ENCODE data around the gene NUP62. TPM values are rescaled to one million over a fixed set of nuclear protein-coding genes. Genes with fewer than 3 reads are reported as not detected.

NUP62 gene
- total and polyA plus RNA-seq, 2 of the 4 experiments (the other 2 are of a cell fraction): 21.3 to 29.7 TPM

- H2BK15ac ChIP-seq (ENCODE audit: low read depth, low read length): no peak overlapping the region
- DNase-seq (no peak), ATAC-seq (ENCODE audit: low read depth) (no peak)
- no peak overlapping the region for H3K27ac ChIP-seq (ENCODE audit: insufficient read depth, low read length)
- dilution Hi-C loops (cut with HindIII; ENCODE audit: low sequenced_read_pairs, unreplicated experiment): no loop called here
- H4K20me1 ChIP-seq (ENCODE audit: insufficient read depth, low read length): no peaks in the 10 kb centered on the region
- no CpG with 5 or more reads among the region's 5 CpGs for WGBS, 2 experiments (ENCODE audit: extremely low coverage in 2 of 2, insufficient read length in 1 of 2)
- H4K91ac ChIP-seq (ENCODE audit: insufficient read depth, low read depth, low read length): no peak overlapping the region
- no peak overlapping the region for H2AK9ac ChIP-seq (replicated peaks; ENCODE audit: low read depth, low read length, poor library complexity)
- BruUV-seq (replicated peaks): no TSS peak
- H3K9me1 ChIP-seq (ENCODE audit: insufficient read depth, low read length): no peaks in the 10 kb centered on the region
- H4K5ac ChIP-seq (ENCODE audit: low read depth, low read length): no peak overlapping the region
- no peaks in the 10 kb centered on the region for H3K9me3 ChIP-seq (ENCODE audit: control insufficient read depth, insufficient read depth, low read length)
- no peak overlapping the region for H3K23ac ChIP-seq (ENCODE audit: low read depth, low read length)
- H4K8ac ChIP-seq (ENCODE audit: low read depth in 2 of 2, low read length in 2 of 2): no peak overlapping the region
- H3K36me3 ChIP-seq (ENCODE audit: control insufficient read depth, insufficient read depth, low read length): no peaks in the 10 kb centered on the region
- H2BK120ac ChIP-seq (ENCODE audit: low read depth, low read length): no peak overlapping the region
- H3K4me1 ChIP-seq (ENCODE audit: control insufficient read depth, insufficient read depth, low read length): no peaks in the 10 kb centered on the region
- no peak overlapping the region for H3K9ac ChIP-seq (ENCODE audit: low read depth, low read length)
- no peaks in the 10 kb centered on the region; the same call in 1 of the 2 replicates for H3K27me3 ChIP-seq (ENCODE audit: control insufficient read depth, insufficient read depth, low read length)
- TF ChIP-seq CTCF (conservative IDR thresholded peaks at IDR 0.05; ENCODE audit: low read depth, low read length) (no peak), MAZ (IDR thresholded peaks at IDR 0.05; ENCODE audit: borderline replicate concordance, low read depth, low read length) (no peak), RFX5 (IDR thresholded peaks at IDR 0.05; ENCODE audit: low read depth, low read length) (no peak), MXI1 (IDR thresholded peaks at IDR 0.05; ENCODE audit: borderline replicate concordance, low read depth, low read length) (no peak)
- H2AK5ac ChIP-seq (ENCODE audit: low read depth, low read length): no peak overlapping the region
- H2AFZ ChIP-seq (replicated peaks; ENCODE audit: low read length, poor library complexity): no peak overlapping the region
- no peak overlapping the region for H3K4me3 ChIP-seq (ENCODE audit: insufficient read depth, low read depth, low read length)
- no peak overlapping the region for H2BK20ac ChIP-seq (ENCODE audit: low read depth, low read length)
- H3K4ac ChIP-seq (ENCODE audit: low read depth, low read length): no peak overlapping the region
- H3K56ac ChIP-seq (ENCODE audit: extremely low read depth, insufficient read depth, low read length): no peak overlapping the region
- in situ Hi-C loops (cut with MboI; ENCODE audit: low sequenced_read_pairs): no loop called here
- ChIA-PET CTCF (interaction anchor here (1.4 kb wide), 1 partner anchor 39 kb away, joined by 3 read pairs; no protein-coding TSS in a partner anchor), POLR2A (ENCODE audit: unreplicated experiment) (no interaction called here)
- intact Hi-C loops (cut with micrococcal nuclease): no loop called here
- no peak overlapping the region for H2BK5ac ChIP-seq (ENCODE audit: low read depth, low read length, poor library complexity, severe bottlenecking)
- no peak overlapping the region for H3K4me2 ChIP-seq (ENCODE audit: low read depth, low read length)
- no peaks in the 10 kb centered on the region for H3K79me1 ChIP-seq (ENCODE audit: low read depth in 1 of 2, low read length in 2 of 2)
- H3K14ac ChIP-seq (replicated peaks; ENCODE audit: low read depth, low read length): no peak overlapping the region
- no peak overlapping the region for H3K18ac ChIP-seq (ENCODE audit: low read depth, low read length)
Observed at GRCh38 chr19:49940482-49940791, 11.1 kb upstream of the NUP62 start.
